Testis (tissue), 2 donors: ENCODE data around the gene BRD4.

Source experiments
- CTCF ChIP-seq, 3 experiments: fragments of 450-650 bp in 2 of 3; fragments of 200-600 bp in 1 of 3; sonication (generic) in 1 of 3; IDR thresholded peaks; one replicate each; pipeline ENCODE4 v1.5.1; 2016 to 2019; ENCODE audit warnings: antibody characterized with exemption in 3 of 3, mild to moderate bottlenecking in 2 of 3, moderate library complexity in 1 of 3
- POLR2A ChIP-seq: fragments of 450-650 bp; IDR thresholded peaks from one replicate; pipeline ENCODE4 v1.6.1; 2017; ENCODE audit warnings: antibody characterized with exemption, mild to moderate bottlenecking, moderate library complexity

- TF ChIP-seq CTCF (IDR thresholded peaks at IDR 0.05) (no peak), POLR2A (no peak)
Observed at GRCh38 chr19:15365264-15365663, 32.9 kb upstream of the BRD4 start.
